ENCODE measurements around the gene FKBP5. TPM values are rescaled to one million over a fixed set of nuclear protein-coding genes. Genes with fewer than 3 reads are reported as not detected.

The FKBP5 gene
- total RNA-seq, 1 donor, result 1.3 TPM

GRCh38 chr6:35727231-35727934 lies 38.7 kb upstream of the FKBP5 start:
- peak; percentile 95 for DNase-seq (ENCODE audit: low read depth)
- peak overlapping the region; percentile 66 for H3K4me3 ChIP-seq (ENCODE audit: low read depth, low read length)
- TF ChIP-seq, protein P1, sequence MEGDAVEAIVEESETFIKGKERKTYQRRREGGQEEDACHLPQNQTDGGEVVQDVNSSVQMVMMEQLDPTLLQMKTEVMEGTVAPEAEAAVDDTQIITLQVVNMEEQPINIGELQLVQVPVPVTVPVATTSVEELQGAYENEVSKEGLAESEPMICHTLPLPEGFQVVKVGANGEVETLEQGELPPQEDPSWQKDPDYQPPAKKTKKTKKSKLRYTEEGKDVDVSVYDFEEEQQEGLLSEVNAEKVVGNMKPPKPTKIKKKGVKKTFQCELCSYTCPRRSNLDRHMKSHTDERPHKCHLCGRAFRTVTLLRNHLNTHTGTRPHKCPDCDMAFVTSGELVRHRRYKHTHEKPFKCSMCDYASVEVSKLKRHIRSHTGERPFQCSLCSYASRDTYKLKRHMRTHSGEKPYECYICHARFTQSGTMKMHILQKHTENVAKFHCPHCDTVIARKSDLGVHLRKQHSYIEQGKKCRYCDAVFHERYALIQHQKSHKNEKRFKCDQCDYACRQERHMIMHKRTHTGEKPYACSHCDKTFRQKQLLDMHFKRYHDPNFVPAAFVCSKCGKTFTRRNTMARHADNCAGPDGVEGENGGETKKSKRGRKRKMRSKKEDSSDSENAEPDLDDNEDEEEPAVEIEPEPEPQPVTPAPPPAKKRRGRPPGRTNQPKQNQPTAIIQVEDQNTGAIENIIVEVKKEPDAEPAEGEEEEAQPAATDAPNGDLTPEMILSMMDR (IDR thresholded peaks at IDR 0.05; ENCODE audit: insufficient read depth, low read depth, low read length), result no peak

DNA sequence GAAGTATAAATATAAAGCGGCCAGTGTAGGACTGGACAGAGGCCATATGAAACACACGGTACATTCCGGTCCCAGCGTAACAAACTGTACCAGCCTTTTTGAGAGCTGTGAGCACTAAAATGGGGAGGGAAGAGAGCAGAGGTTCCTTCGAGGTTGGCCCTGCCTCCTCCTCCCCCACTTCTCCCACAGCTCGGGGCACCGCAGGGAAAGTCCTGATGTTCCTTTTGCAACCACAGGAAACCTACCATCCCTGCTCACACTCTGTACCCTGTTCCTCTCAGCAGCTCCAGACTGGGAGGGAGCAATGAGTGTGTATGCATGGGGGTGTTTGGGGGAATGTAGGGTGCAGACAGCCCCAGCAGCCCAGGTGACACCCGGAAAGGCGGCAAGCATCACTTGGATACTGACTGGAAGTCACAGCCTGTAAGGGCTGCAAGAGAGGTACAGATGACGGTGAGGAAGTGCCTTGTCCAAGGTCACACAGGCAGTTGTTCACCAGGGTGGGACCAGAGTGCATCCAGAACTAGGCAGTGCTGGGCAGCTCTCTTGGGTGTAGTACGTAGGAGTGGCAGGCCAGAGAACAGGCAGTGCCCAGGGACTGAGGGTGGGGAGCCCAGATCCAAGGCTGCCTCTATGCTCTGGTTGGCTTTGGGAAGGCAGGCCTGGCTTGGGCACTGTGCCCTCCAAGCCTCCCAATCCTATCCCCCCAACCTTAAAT lies 37.2 kb upstream of the FKBP5 start:
- TF ChIP-seq, protein P1 (IDR thresholded peaks at IDR 0.05; ENCODE audit: insufficient read depth, low read depth, low read length), result no peak
- peak; percentile 80 for DNase-seq (ENCODE audit: low read depth)
- no peak overlapping the region for H3K4me3 ChIP-seq (ENCODE audit: low read depth, low read length)

GRCh38 chr6:35725081-35725708 lies 36.5 kb upstream of the FKBP5 start:
- TF ChIP-seq, protein P1 (IDR thresholded peaks at IDR 0.05; ENCODE audit: insufficient read depth, low read depth, low read length), result no peak
- no peak overlapping the region for H3K4me3 ChIP-seq (ENCODE audit: low read depth, low read length)
- no peak for DNase-seq (ENCODE audit: low read depth)

GRCh38 chr6:35724471-35724870 lies 35.8 kb upstream of the FKBP5 start:
- no peak overlapping the region for H3K4me3 ChIP-seq (ENCODE audit: low read depth, low read length)
- TF ChIP-seq, protein P1 (IDR thresholded peaks at IDR 0.05; ENCODE audit: insufficient read depth, low read depth, low read length), result no peak
- DNase-seq (ENCODE audit: low read depth), result no peak

DNA sequence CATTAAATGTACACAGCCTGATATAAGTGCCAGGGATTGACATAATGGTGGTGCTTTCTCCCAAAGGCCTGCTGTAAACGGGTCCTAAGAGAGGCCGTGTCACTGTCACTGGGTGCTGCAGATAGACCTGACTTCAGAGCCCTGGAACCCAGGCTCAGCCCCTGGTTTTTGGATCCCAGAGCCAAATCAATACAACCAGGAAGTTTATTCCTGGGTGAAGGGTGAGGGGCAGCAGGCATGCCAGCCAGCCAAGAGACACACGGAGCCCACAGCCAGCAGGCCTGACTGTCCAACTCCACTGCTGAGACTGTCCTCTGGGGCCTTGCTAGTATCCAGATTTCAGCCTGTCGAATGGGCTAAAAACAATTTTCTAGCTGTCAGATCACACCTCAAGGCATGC lies 35.3 kb upstream of the FKBP5 start:
- H3K4me3 ChIP-seq (ENCODE audit: low read depth, low read length), result no peak overlapping the region
- DNase-seq (ENCODE audit: low read depth), result no peak
- TF ChIP-seq, protein P1 (IDR thresholded peaks at IDR 0.05; ENCODE audit: insufficient read depth, low read depth, low read length), result no peak

GRCh38 chr6:35723587-35723986 lies 34.9 kb upstream of the FKBP5 start:
- DNase-seq (ENCODE audit: low read depth), result no peak

More at GRCh38 chr6:35723587-35723986, 34.9 kb upstream of the FKBP5 start:
- H3K4me3 ChIP-seq (ENCODE audit: low read depth, low read length), result no peak overlapping the region
- TF ChIP-seq, protein P1 (IDR thresholded peaks at IDR 0.05; ENCODE audit: insufficient read depth, low read depth, low read length), result no peak
